ENCODE results near the gene SPINT2. TPM values are rescaled to one million over a fixed set of nuclear protein-coding genes. Genes with fewer than 3 reads are reported as not detected.

The SPINT2 gene, protein sequence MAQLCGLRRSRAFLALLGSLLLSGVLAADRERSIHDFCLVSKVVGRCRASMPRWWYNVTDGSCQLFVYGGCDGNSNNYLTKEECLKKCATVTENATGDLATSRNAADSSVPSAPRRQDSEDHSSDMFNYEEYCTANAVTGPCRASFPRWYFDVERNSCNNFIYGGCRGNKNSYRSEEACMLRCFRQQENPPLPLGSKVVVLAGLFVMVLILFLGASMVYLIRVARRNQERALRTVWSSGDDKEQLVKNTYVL
- total RNA-seq, result 202 TPM
- long read RNA-seq, transcript SPINT2-201 (7 exons, 1,802 nt), result major isoform, 452 of 508 reads
- long read RNA-seq, transcript SPINT2-202 (6 exons, 1,367 nt), result minor isoform, 12 of 508 reads
- long read RNA-seq, partial matches to known transcripts, result 25 of 508 reads
- long read RNA-seq, other reads (novel, unspliced or antisense), result 18 of 508 reads

DNA sequence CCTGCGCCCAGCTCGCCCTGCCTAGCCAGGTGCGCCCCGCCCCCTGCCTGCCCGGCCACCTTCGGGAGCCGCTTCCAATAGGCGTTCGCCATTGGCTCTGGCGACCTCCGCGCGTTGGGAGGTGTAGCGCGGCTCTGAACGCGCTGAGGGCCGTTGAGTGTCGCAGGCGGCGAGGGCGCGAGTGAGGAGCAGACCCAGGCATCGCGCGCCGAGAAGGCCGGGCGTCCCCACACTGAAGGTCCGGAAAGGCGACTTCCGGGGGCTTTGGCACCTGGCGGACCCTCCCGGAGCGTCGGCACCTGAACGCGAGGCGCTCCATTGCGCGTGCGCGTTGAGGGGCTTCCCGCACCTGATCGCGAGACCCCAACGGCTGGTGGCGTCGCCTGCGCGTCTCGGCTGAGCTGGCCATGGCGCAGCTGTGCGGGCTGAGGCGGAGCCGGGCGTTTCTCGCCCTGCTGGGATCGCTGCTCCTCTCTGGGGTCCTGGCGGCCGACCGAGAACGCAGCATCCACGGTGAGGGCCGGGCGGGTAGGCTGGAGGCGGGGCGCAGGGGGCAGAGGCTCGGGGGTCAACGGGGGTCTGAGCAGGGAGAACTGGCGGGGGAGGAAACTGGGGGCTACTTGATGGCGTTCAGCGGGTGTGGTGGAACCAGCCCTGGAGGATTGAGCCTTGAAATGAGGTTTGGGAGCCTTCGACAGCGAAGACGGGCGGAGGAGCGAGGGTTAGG is at the start of gene SPINT2:
SPINT2 (plus strand) TSS at position 88 of the 727 bp plus-strand sequence; CDS start at position 408, 320 bp downstream.
- H3K9me3 ChIP-seq, result no peaks in the 10 kb centered on the region
- TF ChIP-seq, protein P1, sequence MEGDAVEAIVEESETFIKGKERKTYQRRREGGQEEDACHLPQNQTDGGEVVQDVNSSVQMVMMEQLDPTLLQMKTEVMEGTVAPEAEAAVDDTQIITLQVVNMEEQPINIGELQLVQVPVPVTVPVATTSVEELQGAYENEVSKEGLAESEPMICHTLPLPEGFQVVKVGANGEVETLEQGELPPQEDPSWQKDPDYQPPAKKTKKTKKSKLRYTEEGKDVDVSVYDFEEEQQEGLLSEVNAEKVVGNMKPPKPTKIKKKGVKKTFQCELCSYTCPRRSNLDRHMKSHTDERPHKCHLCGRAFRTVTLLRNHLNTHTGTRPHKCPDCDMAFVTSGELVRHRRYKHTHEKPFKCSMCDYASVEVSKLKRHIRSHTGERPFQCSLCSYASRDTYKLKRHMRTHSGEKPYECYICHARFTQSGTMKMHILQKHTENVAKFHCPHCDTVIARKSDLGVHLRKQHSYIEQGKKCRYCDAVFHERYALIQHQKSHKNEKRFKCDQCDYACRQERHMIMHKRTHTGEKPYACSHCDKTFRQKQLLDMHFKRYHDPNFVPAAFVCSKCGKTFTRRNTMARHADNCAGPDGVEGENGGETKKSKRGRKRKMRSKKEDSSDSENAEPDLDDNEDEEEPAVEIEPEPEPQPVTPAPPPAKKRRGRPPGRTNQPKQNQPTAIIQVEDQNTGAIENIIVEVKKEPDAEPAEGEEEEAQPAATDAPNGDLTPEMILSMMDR (IDR thresholded peaks at IDR 0.05), result no peak
- H3K4me3 ChIP-seq, result peak within 1 kb of the TSS; percentile 76
- H3K27me3 ChIP-seq (ENCODE audit: low read depth), result no peaks in the 10 kb centered on the region
- ATAC-seq (peak; percentile 29 to 42), DNase-seq (peak; percentile 94)
- H3K4me1 ChIP-seq, result peaks cover 33% of the 10 kb centered on the region
- intact Hi-C loops (cut with DNase I), result no loop called here
- no peaks in the 10 kb centered on the region for H3K36me3 ChIP-seq
- H3K27ac ChIP-seq, result peak within 1 kb of the TSS; percentile 93

DNA sequence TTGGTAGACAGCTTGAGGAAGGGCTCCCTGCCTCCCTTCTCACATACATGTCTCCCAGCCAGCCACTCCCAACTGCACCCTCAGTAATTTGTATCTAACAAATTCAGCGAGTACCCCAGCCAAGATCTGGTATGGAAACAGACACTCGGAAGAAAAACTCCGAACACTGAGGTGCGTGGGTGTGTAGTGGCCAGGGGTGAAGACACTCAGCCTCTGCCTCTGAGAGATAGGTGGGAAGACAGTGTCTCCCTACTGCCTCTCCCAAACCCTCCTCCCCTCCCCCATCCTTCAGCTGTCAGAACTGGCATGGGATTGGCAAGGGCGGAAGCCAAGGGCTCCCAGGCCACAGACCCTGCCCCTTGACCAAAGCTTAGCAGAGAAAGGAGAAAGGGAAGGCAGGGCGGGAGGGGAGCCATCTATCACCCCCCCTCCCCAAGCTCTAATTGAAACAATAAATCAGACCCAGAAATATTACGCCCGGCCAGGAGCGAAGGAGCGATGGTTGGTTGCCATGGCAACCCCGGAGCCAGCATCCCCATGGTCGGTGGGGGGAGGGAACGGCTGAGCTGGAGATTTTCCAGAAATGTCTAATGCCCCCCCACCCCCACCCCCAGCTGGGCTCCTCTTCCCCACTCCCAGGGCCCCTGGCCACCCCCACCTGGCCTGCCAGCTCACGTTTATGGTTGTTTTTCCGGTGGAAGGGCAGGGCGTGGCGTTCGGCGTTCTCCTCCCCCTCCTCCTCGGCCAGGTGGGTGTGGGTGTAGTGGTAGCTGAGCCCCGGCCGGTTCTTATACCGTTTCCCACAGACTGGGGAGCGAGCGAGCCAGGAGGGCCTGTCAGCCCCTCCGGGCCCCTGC is 47.4 kb upstream of the SPINT2 start:
- intact Hi-C loops (cut with DNase I), result no loop called here
- DNase-seq (no peak), ATAC-seq (no peak)

DNA sequence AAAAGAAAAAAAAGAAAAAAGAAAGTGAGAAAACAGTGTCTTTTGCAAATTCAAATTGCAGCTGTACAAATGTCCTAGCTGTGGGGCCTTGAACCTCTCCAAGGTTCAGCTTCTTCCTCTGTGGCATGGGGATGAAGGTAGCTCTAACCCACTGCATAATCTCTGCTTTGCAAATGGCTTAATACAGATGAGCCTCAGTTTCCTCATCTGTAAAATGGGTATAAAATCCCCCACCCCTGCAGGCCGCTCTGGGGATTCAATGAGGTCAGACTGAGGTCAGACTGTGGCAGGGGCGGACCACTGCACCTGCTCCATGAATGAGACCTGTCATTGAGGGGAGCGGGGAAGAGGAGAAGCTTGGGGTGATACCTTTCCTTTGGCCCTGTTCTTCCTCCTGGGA is 46.2 kb upstream of the SPINT2 start:
- H3K27ac ChIP-seq, result no peak overlapping the region
- no peaks in the 10 kb centered on the region for H3K36me3 ChIP-seq
- DNase-seq (no peak), ATAC-seq (no peak)
- peaks cover 49% of the 10 kb centered on the region for H3K27me3 ChIP-seq (ENCODE audit: low read depth)
- H3K4me3 ChIP-seq, result no peak overlapping the region
- TF ChIP-seq, protein P1 (IDR thresholded peaks at IDR 0.05), result no peak
- no peaks in the 10 kb centered on the region for H3K4me1 ChIP-seq
- H3K9me3 ChIP-seq, result no peaks in the 10 kb centered on the region
- intact Hi-C loops (cut with DNase I), result no loop called here

More for the DNA sequence above, 47.4 kb upstream of the SPINT2 start:
- Histone ChIP-seq H3K27me3 (ENCODE audit: low read depth) (peaks cover 46% of the 10 kb centered on the region), H3K36me3 (no peaks in the 10 kb centered on the region), H3K4me3 (no peak overlapping the region), H3K27ac (no peak overlapping the region), H3K4me1 (no peaks in the 10 kb centered on the region), H3K9me3 (no peaks in the 10 kb centered on the region)
- TF ChIP-seq, protein P1 (IDR thresholded peaks at IDR 0.05), result no peak

DNA sequence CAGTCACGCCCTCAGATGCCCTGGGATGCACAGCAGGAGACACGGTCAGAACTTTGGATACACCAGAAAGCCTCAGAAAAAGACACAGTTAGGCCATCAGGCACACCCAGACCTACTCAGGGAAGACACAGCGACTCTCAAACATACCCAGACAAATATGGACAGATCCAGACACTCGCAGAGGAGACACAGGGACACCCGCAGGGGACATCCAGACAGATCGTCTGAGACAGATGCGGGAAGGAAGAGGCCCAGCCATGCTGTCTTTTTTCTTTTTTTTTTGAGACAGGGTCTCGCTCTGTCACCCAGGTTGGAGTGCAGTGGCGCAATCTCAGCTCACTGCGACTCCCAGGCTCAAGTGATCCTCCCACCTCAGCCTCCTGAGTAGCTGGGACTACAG is 45.2 kb upstream of the SPINT2 start:
- Histone ChIP-seq H3K4me1 (peaks cover 4% of the 10 kb centered on the region), H3K27me3 (ENCODE audit: low read depth) (peaks cover 55% of the 10 kb centered on the region), H3K9me3 (no peaks in the 10 kb centered on the region), H3K27ac (no peak overlapping the region), H3K4me3 (no peak overlapping the region), H3K36me3 (no peaks in the 10 kb centered on the region)
- no peak for DNase-seq
- TF ChIP-seq, protein P1 (IDR thresholded peaks at IDR 0.05), result no peak
- no peak for ATAC-seq
- intact Hi-C loops (cut with DNase I), result no loop called here

DNA sequence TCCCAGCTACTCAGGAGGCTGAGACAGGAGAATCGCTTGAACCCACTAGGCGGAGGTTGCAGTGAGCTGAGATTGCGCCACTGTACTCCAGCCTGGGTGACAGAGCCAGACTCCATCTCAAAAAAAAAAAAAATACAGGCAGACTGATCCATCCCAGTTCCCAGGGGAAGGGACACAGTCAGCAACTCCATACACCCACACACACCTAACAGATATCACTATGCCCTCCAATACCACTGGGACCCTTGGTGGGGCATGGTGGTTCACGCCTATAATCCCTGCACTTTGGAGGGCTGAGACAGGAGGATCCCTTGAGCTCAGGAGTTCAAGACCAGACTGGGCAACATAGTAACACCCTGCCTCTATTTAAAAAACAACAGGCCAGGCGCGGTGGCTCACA is 43.0 kb upstream of the SPINT2 start:
- DNase-seq (no peak), ATAC-seq (no peak)
- Histone ChIP-seq H3K9me3 (no peaks in the 10 kb centered on the region), H3K27me3 (ENCODE audit: low read depth) (peaks cover 64% of the 10 kb centered on the region), H3K4me3 (no peak overlapping the region), H3K36me3 (no peaks in the 10 kb centered on the region), H3K27ac (no peak overlapping the region), H3K4me1 (peaks cover 5% of the 10 kb centered on the region)
- TF ChIP-seq, protein P1 (IDR thresholded peaks at IDR 0.05), result no peak
- intact Hi-C loops (cut with DNase I), result no loop called here

Measured in lower lobe of right lung (tissue), 2 donors.